GM19099 (cell line): Measurements from ENCODE around the gene ARHGAP24.

Source experiments
- POLR2A ChIP-seq: IDR thresholded peaks from 3 replicates; pipeline ENCODE4 v1.6.1; 2011; ENCODE audit warnings: low read depth; ENCODE audit not compliant: insufficient read length; ENCODE audit errors: extremely low read depth

Gene ARHGAP24

DNA sequence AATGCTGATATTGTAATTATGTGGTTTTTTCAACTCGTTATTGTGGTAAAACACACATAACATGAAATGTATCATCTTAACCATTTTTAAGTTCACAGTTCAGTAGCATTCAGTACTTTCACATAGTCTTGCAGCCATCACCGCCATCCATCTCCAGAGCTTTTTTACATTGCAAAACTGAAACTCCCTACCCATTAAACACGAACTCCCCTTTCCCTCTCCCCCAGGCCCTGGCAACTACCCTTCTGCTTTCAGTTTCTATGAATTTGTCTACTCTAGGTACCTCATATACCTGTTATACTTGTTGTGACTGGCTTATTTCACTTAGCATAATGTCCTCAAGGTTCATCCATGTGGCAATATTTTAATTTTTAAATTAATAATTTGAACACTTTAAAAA, 504.3 kb downstream of the ARHGAP24 start:
- TF ChIP-seq POLR2A: no peak

DNA sequence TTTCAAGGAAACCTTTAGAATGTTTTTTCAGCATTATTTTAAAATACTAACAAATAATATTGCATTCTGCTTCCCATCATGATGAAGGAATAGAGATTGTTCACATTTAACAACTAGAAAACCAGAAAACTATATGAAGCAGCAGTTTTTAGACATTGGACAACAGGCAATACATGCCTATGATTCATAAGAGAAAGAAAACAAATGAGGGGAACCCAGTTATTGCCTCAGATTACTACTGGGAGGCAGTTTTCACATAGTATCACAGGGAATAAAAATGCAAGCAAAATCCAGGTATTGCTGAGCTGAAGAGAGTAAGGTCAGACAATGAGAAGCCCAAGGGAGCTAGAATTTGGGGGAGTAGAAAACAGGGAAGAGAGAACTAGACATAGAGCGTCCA, 511.3 kb downstream of the ARHGAP24 start:
- no peak for TF ChIP-seq POLR2A

DNA sequence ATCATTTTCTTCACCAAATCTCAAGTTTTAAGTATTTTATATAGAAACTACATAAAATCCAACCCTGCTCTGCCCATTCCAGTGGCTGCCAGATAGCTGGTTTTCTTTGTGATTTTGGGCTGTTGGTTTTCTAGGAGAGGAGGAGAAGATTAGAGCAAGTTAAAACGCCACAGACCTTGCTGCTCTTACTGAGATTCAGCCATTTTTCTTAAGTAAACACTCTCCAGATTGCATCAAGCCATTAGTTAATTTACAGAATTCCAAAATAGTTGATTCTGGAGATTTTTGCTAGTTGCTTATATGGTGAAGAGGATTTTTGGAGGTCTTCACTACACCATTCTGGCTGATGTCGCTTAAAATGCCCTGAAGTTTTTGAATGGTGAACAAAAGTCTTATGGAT, 518.7 kb downstream of the ARHGAP24 start:
- no peak for TF ChIP-seq POLR2A

- TF ChIP-seq POLR2A: no peak
Observed at GRCh38 chr4:85994576-85994975, 519.6 kb downstream of the ARHGAP24 start.

GRCh38 chr4:85995361-85995760, 520.4 kb downstream of the ARHGAP24 start:
- no peak for TF ChIP-seq POLR2A

DNA sequence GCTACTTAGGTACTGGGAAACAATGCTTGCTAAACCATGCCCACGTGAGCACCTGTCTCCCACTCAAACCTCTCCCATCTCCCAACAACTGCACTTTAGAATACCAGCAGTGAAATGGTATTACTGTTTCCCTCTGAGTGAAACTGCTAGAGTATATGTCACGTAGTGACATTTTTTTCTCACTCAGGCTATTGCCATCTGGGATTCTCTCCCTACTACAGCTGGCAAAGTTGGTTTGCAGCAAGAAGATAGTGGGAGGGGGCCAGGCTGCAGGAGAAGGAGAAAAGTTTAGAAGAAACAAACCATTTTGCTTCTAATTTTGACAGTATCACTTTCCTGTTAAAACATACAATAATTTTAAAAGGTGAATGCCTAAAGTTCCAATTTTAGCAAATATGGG, 526.6 kb downstream of the ARHGAP24 start:
- TF ChIP-seq POLR2A: no peak

DNA sequence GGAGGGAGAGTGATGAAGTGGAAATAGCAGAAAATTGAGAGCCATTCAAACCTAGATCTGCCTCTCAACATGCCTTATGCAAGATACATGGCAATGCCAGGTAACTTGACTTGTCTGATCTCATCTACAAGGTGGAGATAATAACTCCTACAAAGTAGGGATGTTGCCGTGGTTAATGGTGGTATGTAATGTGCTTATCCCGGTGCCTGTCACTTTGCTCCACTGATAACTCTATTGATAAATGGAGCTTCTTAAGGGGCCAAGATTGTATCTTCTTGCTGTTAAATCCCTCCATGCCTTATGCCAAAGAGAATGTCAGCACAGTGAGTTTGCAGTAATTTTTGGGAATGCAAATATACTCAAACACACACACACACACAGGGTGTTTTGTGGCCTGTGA, 529.1 kb downstream of the ARHGAP24 start:
- no peak for TF ChIP-seq POLR2A

DNA sequence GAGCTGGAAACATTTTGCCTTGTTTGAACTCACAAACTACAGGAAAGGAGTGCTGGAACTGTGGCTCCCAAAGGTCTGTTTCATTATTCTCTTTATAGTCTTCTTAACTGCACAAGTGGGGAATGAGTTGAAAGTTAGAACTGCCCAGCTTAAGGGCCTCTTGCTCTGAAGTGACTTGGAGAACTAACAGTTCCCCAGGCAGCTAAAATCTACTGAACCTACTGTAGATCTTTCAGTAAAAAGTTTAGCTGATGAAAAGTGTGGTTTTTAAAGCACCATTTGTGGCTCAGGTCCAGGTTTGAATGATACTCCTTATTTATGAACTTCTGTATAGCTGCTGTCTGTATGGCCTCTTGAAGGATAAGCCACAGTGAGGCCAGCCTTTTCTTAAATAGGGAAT, 531.1 kb downstream of the ARHGAP24 start:
- no peak for TF ChIP-seq POLR2A

DNA sequence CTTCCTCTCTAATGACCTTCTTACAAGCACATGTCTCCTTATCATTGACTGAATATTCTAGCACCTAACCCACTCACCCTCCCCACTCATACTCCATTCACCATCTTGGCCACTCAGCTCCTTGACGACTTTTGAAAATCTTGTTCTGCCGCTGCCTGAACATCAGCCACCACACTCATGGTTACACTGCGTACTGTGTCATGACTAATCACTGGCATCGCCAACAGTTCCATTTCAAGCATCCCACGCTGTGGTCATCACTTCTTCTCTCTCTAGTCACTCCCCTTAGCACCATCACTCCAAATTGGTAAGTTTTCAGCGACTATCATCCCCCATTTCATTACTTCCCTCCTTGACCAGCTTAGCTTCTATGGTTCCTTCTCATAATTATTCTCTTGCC, 532.1 kb downstream of the ARHGAP24 start:
- no peak for TF ChIP-seq POLR2A

- TF ChIP-seq POLR2A: no peak
Observed at GRCh38 chr4:86011117-86011516, 536.2 kb downstream of the ARHGAP24 start.

- TF ChIP-seq POLR2A: no peak
Observed at GRCh38 chr4:86013621-86014020, 538.7 kb downstream of the ARHGAP24 start.

DNA sequence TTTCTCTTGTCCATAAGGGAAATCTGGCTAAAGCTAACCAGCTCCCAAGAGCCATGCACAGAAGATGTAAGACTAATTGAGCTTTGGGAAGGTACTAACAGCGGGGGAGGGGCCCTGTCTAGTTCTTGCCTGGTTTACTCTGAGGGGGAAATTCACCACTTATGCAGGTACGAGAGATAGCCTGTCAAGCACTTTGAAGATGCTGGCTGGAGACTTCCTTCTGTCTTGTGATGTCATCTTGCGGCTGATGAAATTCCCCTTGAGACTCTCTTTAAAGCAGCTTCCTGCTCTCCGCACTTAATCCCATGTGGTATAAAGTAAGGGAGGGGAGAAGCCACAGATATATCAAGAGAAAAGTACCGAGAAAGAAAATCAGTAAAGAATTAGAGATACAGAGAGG, 539.6 kb downstream of the ARHGAP24 start:
- no peak for TF ChIP-seq POLR2A

DNA sequence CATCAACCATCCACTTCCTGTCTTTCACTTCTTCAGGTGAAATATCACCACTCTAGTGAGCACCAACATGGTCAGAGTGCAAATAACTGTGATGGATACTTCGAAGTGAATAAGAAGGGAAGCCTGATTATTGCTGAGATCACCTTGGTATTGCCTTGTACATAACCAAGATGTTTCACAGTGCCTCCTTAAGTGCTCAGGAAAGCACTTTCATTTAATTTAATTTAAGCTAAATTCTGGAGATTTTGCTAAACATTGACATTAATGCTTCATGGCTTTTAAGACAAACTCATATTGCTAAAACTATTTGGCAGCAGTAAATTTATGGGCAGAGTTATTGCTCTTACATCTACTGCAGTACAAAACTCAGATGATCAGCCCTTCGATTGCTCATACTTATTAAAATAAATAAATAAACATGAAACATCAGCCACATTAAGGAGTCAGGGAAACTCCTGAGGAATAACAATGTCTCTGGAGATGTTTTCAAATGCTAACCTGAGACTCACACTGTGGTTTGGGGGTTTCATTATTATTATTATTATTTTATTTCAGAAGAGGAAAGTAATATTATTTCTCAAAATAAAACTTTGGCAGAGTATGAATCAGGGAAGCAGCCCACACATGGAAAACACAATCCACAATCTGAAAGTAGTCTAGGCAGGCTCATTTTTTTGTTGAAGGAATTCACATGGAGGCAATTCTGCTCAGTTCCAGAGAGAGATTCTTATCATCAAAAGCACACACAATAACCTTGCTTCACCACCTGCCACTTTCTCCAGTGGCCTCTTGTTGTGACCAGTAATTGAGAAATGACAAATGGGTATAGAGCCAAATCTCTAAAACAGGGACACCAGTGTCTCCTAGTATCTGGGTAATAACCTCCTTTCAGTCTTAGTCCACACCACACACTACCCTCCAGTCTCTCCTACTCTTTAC, 540.7 kb downstream of the ARHGAP24 start:
- TF ChIP-seq POLR2A: no peak

GRCh38 chr4:86019362-86019761, 544.4 kb downstream of the ARHGAP24 start:
- TF ChIP-seq POLR2A: no peak

DNA sequence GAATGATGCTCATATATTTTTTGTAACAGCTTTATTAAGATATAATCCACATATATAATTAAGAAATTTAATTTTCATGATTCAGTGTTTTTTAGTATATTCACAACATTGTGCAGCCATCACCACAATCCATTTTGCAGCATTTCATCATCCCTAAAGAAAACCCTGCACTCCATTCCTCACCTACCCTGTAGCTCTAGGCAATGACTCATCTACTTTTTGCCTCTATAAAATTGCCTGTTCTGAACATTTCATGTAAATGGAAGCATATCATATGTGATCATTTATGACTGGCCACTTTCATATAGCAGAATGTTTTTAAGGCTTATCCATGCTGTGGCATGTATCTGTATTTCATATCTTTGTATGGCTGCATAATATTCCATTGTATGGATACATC, 545.0 kb downstream of the ARHGAP24 start:
- no peak for TF ChIP-seq POLR2A

DNA sequence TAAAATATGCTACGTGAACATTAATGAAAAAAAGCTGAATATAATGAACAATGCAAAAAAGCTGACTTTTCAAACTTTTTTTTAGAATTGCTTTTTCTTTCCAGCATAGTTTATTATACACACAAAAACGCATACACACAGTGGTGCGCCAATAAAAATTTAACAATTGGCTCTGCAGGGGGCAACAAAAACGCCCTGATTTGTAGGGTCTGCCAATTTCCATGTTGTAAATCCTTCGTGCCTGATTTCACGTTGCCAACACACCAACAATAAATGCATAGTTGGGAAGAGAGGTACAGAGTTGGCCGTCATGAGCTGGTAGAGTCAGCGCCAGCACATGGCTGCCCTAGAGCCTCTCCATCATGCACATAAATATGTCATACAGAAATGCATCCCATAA, 551.8 kb downstream of the ARHGAP24 start:
- no peak for TF ChIP-seq POLR2A

GRCh38 chr4:86031927-86032326, 557.0 kb downstream of the ARHGAP24 start:
- TF ChIP-seq POLR2A: no peak

DNA sequence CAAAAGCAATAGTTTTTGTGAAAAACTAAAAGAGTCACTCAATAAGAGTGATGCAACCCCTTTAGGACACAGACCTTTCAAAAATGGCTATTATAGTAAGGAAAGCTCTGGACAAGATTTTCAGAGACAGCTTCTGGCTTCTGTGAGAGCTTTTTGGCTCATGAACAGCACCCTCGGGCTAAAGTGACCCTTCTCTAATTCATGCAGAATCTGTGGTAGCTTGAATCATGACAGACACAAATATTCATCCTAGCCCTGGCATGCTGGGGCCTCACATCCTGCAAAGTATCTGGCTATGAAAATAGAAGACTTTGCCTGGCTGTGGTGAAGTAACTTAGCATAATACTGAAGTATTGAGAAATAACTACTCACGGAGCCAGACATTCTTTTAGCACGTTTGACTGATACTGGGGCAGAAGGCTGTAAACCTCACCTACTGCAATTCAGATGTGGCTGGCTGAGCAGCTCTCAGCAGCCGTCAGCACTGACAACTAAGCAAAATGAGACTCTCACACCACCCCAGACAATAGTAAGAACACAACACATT, 557.6 kb downstream of the ARHGAP24 start:
- TF ChIP-seq POLR2A: no peak
